Uterus (tissue), 4 donors: ENCODE data around the gene SHB. TPM values are rescaled to one million over a fixed set of nuclear protein-coding genes. Genes with fewer than 3 reads are reported as not detected.
A peak's percentile ranks its signal among the peaks of the same experiment; 100 is the strongest.

ENCODE experiments used
- DNase-seq, 2 donors: peaks; one replicate each; pipeline ENCODE4 v3.0.0-alpha.2; 2019 to 2020
- H3K27ac ChIP-seq, 2 donors: fragments of 200-600 bp; sonication (generic); 1 replicate in 1 of 2; 2 replicates in 1 of 2; pipeline ENCODE4 v1.5.1; 2016 to 2018
- H3K27me3 ChIP-seq, 2 donors: fragments of 200-600 bp; sonication (generic); one replicate each; pipeline ENCODE4 v1.5.1; 2018 to 2019; ENCODE audit warnings: control low read depth in 1 of 2
- H3K36me3 ChIP-seq, 2 donors: fragments of 200-600 bp; sonication (generic); one replicate each; pipeline ENCODE4 v1.5.1; 2019; ENCODE audit warnings: control low read depth in 1 of 2
- H3K4me1 ChIP-seq, 2 donors: fragments of 200-600 bp; sonication (generic); one replicate each; pipeline ENCODE4 v1.5.1; 2018 to 2019; ENCODE audit warnings: control low read depth in 1 of 2
- H3K4me3 ChIP-seq, 2 donors: fragments of 200-600 bp; sonication (generic); 1 replicate in 1 of 2; 2 replicates in 1 of 2; pipeline ENCODE4 v1.5.1; 2018 to 2019; ENCODE audit warnings: mild to moderate bottlenecking in 1 of 2
- H3K9me3 ChIP-seq, 2 donors: fragments of 200-600 bp; sonication (generic); one replicate each; pipeline ENCODE4 v1.5.1; 2019; ENCODE audit warnings: control low read depth in 1 of 2
- CTCF ChIP-seq, 4 experiments: fragments of 200-600 bp in 2 of 4; fragments of 450-650 bp in 2 of 4; sonication (generic) in 2 of 4; IDR thresholded peaks; one replicate each; pipeline ENCODE4 v1.5.1; 2016 to 2019; ENCODE audit warnings: antibody characterized with exemption in 4 of 4, mild to moderate bottlenecking in 2 of 4, moderate library complexity in 1 of 4
- POLR2A ChIP-seq, 2 donors: fragments of 450-650 bp; IDR thresholded peaks; one replicate each; pipeline ENCODE4 v1.6.1; 2016; ENCODE audit warnings: antibody characterized with exemption in 2 of 2, mild to moderate bottlenecking in 1 of 2, moderate library complexity in 1 of 2
- intact Hi-C: fragments of 100-400 bp; cut with DNase I; formaldehyde crosslinking; loops from one replicate; pipeline ENCODE4 v1.15.1; 2023; ENCODE audit warnings: low total_unique reads
- total RNA-seq, 4 donors: library from RNA; depleted of rRNA in 3 of 4; stranded (reverse); fragments of >200 nt in 3 of 4; gene quantifications; one replicate each; pipeline versions ENCODE4 v1.1.0 to v1.2.4, GENCODE V29; 2014 to 2023
- donor health status: DM: yes; HTN: yes; CAD: no.

The SHB gene
- total RNA-seq, 4 donors from 2014 or later, result 3.5 to 19.6 (median 7.3) TPM

- intact Hi-C loops, result no loop called here
- Histone ChIP-seq H3K36me3 (no peaks in the 10 kb centered on the region), H3K9me3 (no peaks in the 10 kb centered on the region), H3K4me1 (peaks cover 0 to 15% of the 10 kb centered on the region in 2 donors), H3K27ac (peak overlapping the region; percentile 12 to 31), H3K27me3 (no peaks in the 10 kb centered on the region), H3K4me3 (no peak overlapping the region)
- no peak for DNase-seq
- TF ChIP-seq CTCF (IDR thresholded peaks at IDR 0.05) (no peak), POLR2A (IDR thresholded peaks at IDR 0.05) (no peak)
Observed at GRCh38 chr9:38018241-38018957, 50.6 kb downstream of the SHB start.

GRCh38 chr9:38017885-38018186, 51.2 kb downstream of the SHB start:
- no peak for TF ChIP-seq CTCF (IDR thresholded peaks at IDR 0.05)
- no peak for TF ChIP-seq POLR2A (IDR thresholded peaks at IDR 0.05)
- H3K27me3 ChIP-seq, result no peaks in the 10 kb centered on the region
- no peak for DNase-seq
- H3K36me3 ChIP-seq, result no peaks in the 10 kb centered on the region
- intact Hi-C loops, result no loop called here
- peaks cover 0 to 13% of the 10 kb centered on the region in 2 donors for H3K4me1 ChIP-seq
- H3K9me3 ChIP-seq, result no peaks in the 10 kb centered on the region
- H3K27ac ChIP-seq, result no peak overlapping the region
- no peak overlapping the region for H3K4me3 ChIP-seq

DNA sequence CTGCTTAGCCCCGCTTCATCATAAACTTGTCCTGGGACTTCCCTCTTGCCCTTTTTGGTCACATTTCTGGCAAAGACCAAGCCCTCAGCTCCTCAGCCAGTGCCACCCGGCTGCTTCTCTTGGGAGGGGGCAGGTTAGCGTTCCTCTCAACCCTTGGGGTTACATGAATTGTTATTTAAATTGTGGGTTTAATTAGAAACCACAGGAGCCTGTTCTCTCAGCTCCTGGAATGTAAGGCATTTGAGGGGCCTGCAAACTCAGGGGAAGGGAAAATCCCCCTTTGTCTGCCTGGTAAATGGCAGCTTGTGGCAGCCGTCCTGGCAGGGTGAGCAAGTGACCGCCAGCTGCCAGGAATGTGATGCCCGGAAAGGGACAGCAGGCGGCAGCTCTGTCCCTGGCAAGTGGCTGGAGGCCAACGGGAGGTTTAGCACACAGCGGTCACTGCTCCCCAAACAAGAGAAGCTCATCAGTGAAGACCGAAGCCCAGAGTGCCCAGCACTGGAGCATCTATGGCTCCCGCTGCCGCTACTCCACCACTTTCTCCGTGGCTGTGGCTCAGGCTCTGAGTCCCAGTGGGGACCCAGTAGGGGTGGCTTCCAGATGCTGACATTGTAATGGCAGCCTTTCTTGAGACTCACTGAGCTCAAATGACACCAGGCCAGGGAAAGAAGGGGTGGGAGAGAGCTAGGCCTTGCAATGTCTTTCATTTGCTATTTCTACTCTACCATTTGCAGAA, 51.7 kb downstream of the SHB start:
- no peaks in the 10 kb centered on the region for H3K27me3 ChIP-seq
- H3K4me3 ChIP-seq, result no peak overlapping the region
- intact Hi-C loops, result no loop called here
- H3K4me1 ChIP-seq, result peaks cover 0 to 13% of the 10 kb centered on the region in 2 donors
- no peaks in the 10 kb centered on the region for H3K9me3 ChIP-seq
- H3K27ac ChIP-seq, result peak overlapping the region; percentile 45 to 53
- H3K36me3 ChIP-seq, result no peaks in the 10 kb centered on the region
- no peak for DNase-seq
- peak in 1 of 4 experiments; percentile 27 for TF ChIP-seq CTCF (IDR thresholded peaks at IDR 0.05)
- TF ChIP-seq POLR2A (IDR thresholded peaks at IDR 0.05), result no peak

DNA sequence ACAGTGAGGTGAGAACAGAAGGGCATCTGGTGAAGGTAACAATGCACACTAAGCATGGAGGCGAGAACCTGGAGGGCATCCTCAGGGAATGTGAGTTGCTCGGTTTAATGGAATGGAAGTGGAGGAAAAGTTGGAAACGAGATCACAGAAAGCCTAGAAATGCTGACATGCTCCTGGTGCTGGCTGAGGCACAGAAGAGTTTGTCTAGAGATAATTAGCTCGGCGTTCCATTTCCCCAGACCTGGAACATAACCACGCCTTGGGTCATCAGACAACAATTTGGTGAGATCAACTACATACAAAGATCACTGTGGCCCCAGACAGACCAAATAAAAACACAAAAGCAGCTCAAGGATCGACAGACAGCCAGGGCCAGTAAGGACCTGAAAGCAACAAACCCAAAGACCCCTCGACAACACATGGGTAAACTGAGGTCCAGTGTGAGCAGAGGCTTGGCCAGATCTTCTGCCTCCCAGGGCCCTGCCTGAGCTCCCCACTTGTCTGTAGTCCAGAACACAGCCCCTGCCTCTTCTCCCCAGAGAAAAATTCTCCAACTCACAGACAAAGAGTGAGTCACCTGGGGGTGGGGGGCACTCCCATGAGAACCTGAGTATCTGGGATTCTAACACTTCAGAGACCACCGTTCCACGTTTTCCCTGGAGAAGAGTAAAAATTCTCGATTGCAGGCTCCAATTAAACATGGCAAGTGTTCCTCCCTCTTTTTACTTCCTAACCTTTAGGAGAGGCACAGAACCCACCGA, 52.5 kb downstream of the SHB start:
- Histone ChIP-seq H3K4me3 (no peak overlapping the region), H3K27ac (peak overlapping the region; percentile 45 to 53), H3K27me3 (no peaks in the 10 kb centered on the region), H3K9me3 (no peaks in the 10 kb centered on the region), H3K4me1 (peaks cover 0 to 13% of the 10 kb centered on the region in 2 donors), H3K36me3 (no peaks in the 10 kb centered on the region)
- intact Hi-C loops, result no loop called here
- TF ChIP-seq POLR2A (IDR thresholded peaks at IDR 0.05), result no peak
- TF ChIP-seq CTCF (IDR thresholded peaks at IDR 0.05), result no peak
- peak; percentile 32 to 67 for DNase-seq

DNA sequence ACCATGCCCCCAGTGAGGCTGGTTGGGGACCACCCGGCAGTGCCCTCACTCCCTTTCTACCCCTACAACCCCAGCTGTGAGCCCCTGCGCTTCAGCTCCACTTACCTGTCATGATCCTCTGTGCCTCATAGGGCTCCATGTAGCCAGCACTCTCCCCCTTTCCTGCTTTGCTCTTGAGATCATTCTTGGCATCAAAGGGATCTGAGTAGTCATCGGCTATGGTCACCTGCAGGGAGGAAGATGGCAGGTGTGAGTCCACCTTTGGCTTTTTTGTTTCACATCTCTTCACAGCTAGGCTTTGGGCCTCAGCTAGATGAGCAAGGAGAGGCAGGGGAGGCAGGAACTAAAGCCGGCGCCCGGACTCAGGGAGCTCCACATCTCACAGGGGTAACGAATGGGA, 53.1 kb downstream of the SHB start:
- intact Hi-C loops, result no loop called here
- peaks cover 0 to 13% of the 10 kb centered on the region in 2 donors for H3K4me1 ChIP-seq
- peak overlapping the region in 1 of 2 donors; percentile 30 for H3K27ac ChIP-seq

More for the DNA sequence above, 53.1 kb downstream of the SHB start:
- DNase-seq, result no peak
- no peaks in the 10 kb centered on the region for H3K36me3 ChIP-seq
- no peak overlapping the region for H3K4me3 ChIP-seq
- H3K27me3 ChIP-seq, result no peaks in the 10 kb centered on the region
- no peak for TF ChIP-seq POLR2A (IDR thresholded peaks at IDR 0.05)
- TF ChIP-seq CTCF (IDR thresholded peaks at IDR 0.05), result no peak
- H3K9me3 ChIP-seq, result no peaks in the 10 kb centered on the region
